Adipocyte (in vitro differentiated cells): ENCODE measurements around the gene C2CD3.

Source experiments
- DNase-seq: peaks from one replicate; pipeline ENCODE4 v3.0.0-alpha.2; 2015; ENCODE audit warnings: low read depth
- H3K27me3 ChIP-seq: replicated peaks from 2 replicates; pipeline ENCODE4 v1.7.0; 2013; ENCODE audit warnings: mild to moderate bottlenecking, low read length, moderate library complexity; ENCODE audit not compliant: control insufficient read depth, insufficient read depth
- H3K36me3 ChIP-seq: 2 replicates; pipeline ENCODE4 v1.7.0; 2013; ENCODE audit warnings: low read length, mild to moderate bottlenecking, moderate library complexity; ENCODE audit not compliant: control insufficient read depth, insufficient read depth, severe bottlenecking
- H3K4me1 ChIP-seq: 2 replicates; pipeline ENCODE4 v1.7.0; 2013; ENCODE audit warnings: mild to moderate bottlenecking, low read length, moderate library complexity; ENCODE audit not compliant: control insufficient read depth, insufficient read depth
- H3K4me3 ChIP-seq: 2 replicates; pipeline ENCODE4 v1.7.0; 2013; ENCODE audit warnings: mild to moderate bottlenecking, low read length, moderate library complexity
- H3K9ac ChIP-seq: 2 replicates; pipeline ENCODE4 v1.7.0; 2013; ENCODE audit warnings: mild to moderate bottlenecking, low read length, moderate library complexity
- H3K9me3 ChIP-seq: 2 replicates; pipeline ENCODE4 v1.7.0; 2013; ENCODE audit warnings: mild to moderate bottlenecking, low read length, moderate library complexity; ENCODE audit not compliant: control insufficient read depth

Gene C2CD3

GRCh38 chr11:73971175-73971719 is 199.6 kb downstream of the C2CD3 start:
- H3K27me3 ChIP-seq = peaks cover 3% of the 10 kb centered on the region
- H3K9ac ChIP-seq = no peak overlapping the region
- DNase-seq = no peak
- no peak overlapping the region for H3K4me3 ChIP-seq
- H3K4me1 ChIP-seq = peaks cover 11% of the 10 kb centered on the region
- H3K9me3 ChIP-seq = no peaks in the 10 kb centered on the region
- H3K36me3 ChIP-seq = peaks cover 23% of the 10 kb centered on the region

GRCh38 chr11:73969991-73970800 is 200.6 kb downstream of the C2CD3 start:
- Histone ChIP-seq H3K9me3 (no peaks in the 10 kb centered on the region), H3K36me3 (peaks cover 13% of the 10 kb centered on the region), H3K4me3 (no peak overlapping the region), H3K9ac (no peak overlapping the region), H3K4me1 (peaks cover 7% of the 10 kb centered on the region), H3K27me3 (peaks cover 9% of the 10 kb centered on the region)
- DNase-seq = no peak

- no peak overlapping the region for H3K4me3 ChIP-seq
- peaks cover 11% of the 10 kb centered on the region for H3K27me3 ChIP-seq
- no peak for DNase-seq
- H3K4me1 ChIP-seq = peaks cover 10% of the 10 kb centered on the region
- H3K9me3 ChIP-seq = no peaks in the 10 kb centered on the region
- peaks cover 2% of the 10 kb centered on the region for H3K36me3 ChIP-seq
- H3K9ac ChIP-seq = no peak overlapping the region
These were observed 201.7 kb downstream of the C2CD3 start for GRCh38 chr11:73969091-73969490.

- H3K9ac ChIP-seq = no peak overlapping the region
- peaks cover 11% of the 10 kb centered on the region for H3K27me3 ChIP-seq
- H3K9me3 ChIP-seq = no peaks in the 10 kb centered on the region
- no peak for DNase-seq
- no peak overlapping the region for H3K4me3 ChIP-seq
- peaks cover 5% of the 10 kb centered on the region for H3K4me1 ChIP-seq
- H3K36me3 ChIP-seq = no peaks in the 10 kb centered on the region
These were observed 202.3 kb downstream of the C2CD3 start for GRCh38 chr11:73968356-73968966.

- DNase-seq = no peak
- Histone ChIP-seq H3K36me3 (no peaks in the 10 kb centered on the region), H3K27me3 (peaks cover 11% of the 10 kb centered on the region), H3K4me1 (peaks cover 5% of the 10 kb centered on the region), H3K9me3 (no peaks in the 10 kb centered on the region), H3K9ac (no peak overlapping the region), H3K4me3 (no peak overlapping the region)
These were observed 205.1 kb downstream of the C2CD3 start for GRCh38 chr11:73965764-73966121.

- Histone ChIP-seq H3K27me3 (peaks cover 11% of the 10 kb centered on the region), H3K4me3 (no peak overlapping the region), H3K36me3 (no peaks in the 10 kb centered on the region), H3K4me1 (peaks cover 5% of the 10 kb centered on the region), H3K9me3 (no peaks in the 10 kb centered on the region), H3K9ac (no peak overlapping the region)
- no peak for DNase-seq
These were observed 205.6 kb downstream of the C2CD3 start for GRCh38 chr11:73965076-73965763.

GRCh38 chr11:73963861-73964260 is 206.9 kb downstream of the C2CD3 start:
- H3K9ac ChIP-seq = no peak overlapping the region
- H3K9me3 ChIP-seq = no peaks in the 10 kb centered on the region

More at GRCh38 chr11:73963861-73964260, 206.9 kb downstream of the C2CD3 start:
- Histone ChIP-seq H3K27me3 (peaks cover 11% of the 10 kb centered on the region), H3K4me1 (peaks cover 5% of the 10 kb centered on the region), H3K36me3 (no peaks in the 10 kb centered on the region), H3K4me3 (no peak overlapping the region)
- no peak for DNase-seq
